HepG2 (cell line): ENCODE measurements around the gene THSD8. TPM values are rescaled to one million over a fixed set of nuclear protein-coding genes. Genes with fewer than 3 reads are reported as not detected.

ENCODE experiments used
- CEBPB ChIP-seq: IDR thresholded peaks from 2 replicates; pipeline ENCODE4 v1.6.1; 2011; ENCODE audit warnings: low read depth, low read length, improper control_type of control experiment, borderline replicate concordance
- CHD2 ChIP-seq: IDR thresholded peaks from 2 replicates; pipeline ENCODE4 v1.6.1; 2011; ENCODE audit warnings: low read depth, low read length, improper control_type of control experiment
- CREB1 ChIP-seq, 2 experiments: fragments of 450-650 bp in 1 of 2; IDR thresholded peaks; 2 replicates each; pipeline ENCODE4 v1.6.1; 2016 to 2017; ENCODE audit warnings: control low read depth in 1 of 2, mild to moderate bottlenecking in 1 of 2, missing compliant biosample characterization in 1 of 2, missing genetic modification characterization in 1 of 2
- DMTF1 ChIP-seq: sonication (generic); formaldehyde crosslinking; IDR thresholded peaks from 2 replicates; pipeline ENCODE4 v1.4.0; 2020; ENCODE audit warnings: mild to moderate bottlenecking, missing genetic modification reagents
- ETS1 ChIP-seq: sonication (generic); formaldehyde crosslinking; IDR thresholded peaks from 2 replicates; pipeline ENCODE4 v1.4.0; 2020; ENCODE audit warnings: missing genetic modification reagents
- HDAC2 ChIP-seq: sonication (generic); formaldehyde crosslinking; IDR thresholded peaks from 2 replicates; pipeline ENCODE4 v1.4.0; 2020; ENCODE audit warnings: missing genetic modification reagents
- IRF2 ChIP-seq: IDR thresholded peaks from 2 replicates; pipeline ENCODE4 v1.6.1; 2018; ENCODE audit warnings: missing genetic modification reagents, missing compliant biosample characterization
- IRX3 ChIP-seq: sonication (generic); formaldehyde crosslinking; IDR thresholded peaks from 2 replicates; pipeline ENCODE4 v1.8.1; 2023; ENCODE audit warnings: mild to moderate bottlenecking, low read depth, missing genetic modification reagents, borderline replicate concordance
- ISL2 ChIP-seq: sonication (generic); formaldehyde crosslinking; IDR thresholded peaks from 2 replicates; pipeline ENCODE4 v1.5.0; 2020; ENCODE audit warnings: missing genetic modification reagents
- MEIS2 ChIP-seq: sonication (generic); formaldehyde crosslinking; IDR thresholded peaks from 2 replicates; pipeline ENCODE4 v1.9.0; 2021; ENCODE audit warnings: mild to moderate bottlenecking, missing genetic modification reagents
- NFATC3 ChIP-seq: sonication (generic); formaldehyde crosslinking; IDR thresholded peaks from 2 replicates; pipeline ENCODE4 v1.5.1; 2020; ENCODE audit warnings: mild to moderate bottlenecking, missing genetic modification reagents
- PITX1 ChIP-seq: sonication (generic); formaldehyde crosslinking; IDR thresholded peaks from 2 replicates; pipeline ENCODE4 v1.5.1; 2020; ENCODE audit warnings: mild to moderate bottlenecking, missing genetic modification reagents
- PRDM4 ChIP-seq: sonication (generic); formaldehyde crosslinking; IDR thresholded peaks from 2 replicates; pipeline ENCODE4 v1.9.0; 2021; ENCODE audit warnings: missing genetic modification reagents, borderline replicate concordance
- UBTF ChIP-seq: sonication (generic); formaldehyde crosslinking; IDR thresholded peaks from 2 replicates; pipeline ENCODE4 v1.4.0; 2020; ENCODE audit warnings: mild to moderate bottlenecking, missing genetic modification reagents
- XBP1 ChIP-seq: sonication (generic); formaldehyde crosslinking; IDR thresholded peaks from 2 replicates; pipeline ENCODE4 v1.5.0; 2020; ENCODE audit warnings: missing genetic modification reagents
- ZNF124 ChIP-seq: sonication (generic); formaldehyde crosslinking; IDR thresholded peaks from 2 replicates; pipeline ENCODE4 v1.4.0; 2020; ENCODE audit warnings: missing genetic modification reagents
- ZNF253 ChIP-seq: sonication (generic); formaldehyde crosslinking; IDR thresholded peaks from 2 replicates; pipeline ENCODE4 v1.8.0; 2022; ENCODE audit warnings: mild to moderate bottlenecking, missing genetic modification reagents, borderline replicate concordance
- ZNF496 ChIP-seq: sonication (generic); formaldehyde crosslinking; IDR thresholded peaks from 2 replicates; pipeline ENCODE4 v1.8.1; 2023; ENCODE audit warnings: mild to moderate bottlenecking, moderate library complexity, missing genetic modification reagents; ENCODE audit not compliant: insufficient replicate concordance
- ZNF605 ChIP-seq: sonication (generic); formaldehyde crosslinking; IDR thresholded peaks from 2 replicates; pipeline ENCODE4 v1.8.0; 2022; ENCODE audit warnings: mild to moderate bottlenecking, missing genetic modification reagents
- ZNF607 ChIP-seq: sonication (generic); formaldehyde crosslinking; IDR thresholded peaks from 2 replicates; pipeline ENCODE4 v1.5.1; 2020; ENCODE audit warnings: missing genetic modification reagents, mild to moderate bottlenecking, borderline replicate concordance
- ZNF746 ChIP-seq: sonication (generic); formaldehyde crosslinking; IDR thresholded peaks from 2 replicates; pipeline ENCODE4 v1.8.0; 2022; ENCODE audit warnings: mild to moderate bottlenecking, missing genetic modification reagents
- ZSCAN31 ChIP-seq: sonication (generic); formaldehyde crosslinking; IDR thresholded peaks from 2 replicates; pipeline ENCODE4 v1.5.0; 2020; ENCODE audit warnings: low read depth, mild to moderate bottlenecking, missing genetic modification reagents
- polyA plus RNA-seq, 8 experiments: library from polyadenylated mRNA; depleted of rRNA in 3 of 8; stranded (reverse) in 7 of 8; unstranded in 1 of 8; fragments of >200 nt; fragmentation: Illumina TruSeq in 4 of 8; extraction: Trizol in 4 of 8; gene quantifications; 2 replicates each; pipeline versions ENCODE4 v1.2.1 to v1.2.3, GENCODE V29; 2011 to 2016; ENCODE audit warnings: low read depth in 4 of 8, missing spikeins in 1 of 8, mixed read lengths in 1 of 8; ENCODE audit not compliant: insufficient read depth in 1 of 8
- total RNA-seq, 5 experiments: library from RNA; depleted of rRNA; stranded (reverse); fragments of >200 nt; fragmentation: Illumina TruSeq; extraction: Trizol; gene quantifications; 2 replicates each; pipeline ENCODE4 v1.2.3, GENCODE V29; 2016; ENCODE audit warnings: low read depth in 1 of 5

The THSD8 gene
- total and polyA plus RNA-seq, 2 of the 13 experiments (the other 11 are each of a cell fraction or from before 2014, with no cell fraction given): 4.8 to 14.9 TPM

GRCh38 chr19:12789904-12790619 is 11.8 kb upstream of the THSD8 start (continued):
- peak; percentile 53; the same call in 1 of the 2 replicates for TF ChIP-seq NFATC3 (CRISPR knock-in tag)
- no peak; the same call in 1 of the 2 replicates for TF ChIP-seq IRF2 (CRISPR knock-in tag)
- TF ChIP-seq ZNF124 (CRISPR knock-in tag): no peak
- TF ChIP-seq HDAC2 (CRISPR knock-in tag): peak; percentile 47; the same call in 1 of the 2 replicates
- no peak for TF ChIP-seq ZNF496
- TF ChIP-seq XBP1 (CRISPR knock-in tag): no peak
- peak; percentile 10; the same call in 1 of the 2 replicates for TF ChIP-seq PITX1 (CRISPR knock-in tag)
- TF ChIP-seq UBTF: peak; percentile 75
- TF ChIP-seq ZNF607 (CRISPR knock-in tag): no peak
- TF ChIP-seq ZNF746 (CRISPR knock-in tag): peak; percentile 11; the same call in 1 of the 2 replicates
- TF ChIP-seq ISL2 (CRISPR knock-in tag): peak; percentile 29; the same call in 1 of the 2 replicates
- no peak for TF ChIP-seq ZSCAN31 (CRISPR knock-in tag)
- no peak for TF ChIP-seq DMTF1
- TF ChIP-seq MEIS2 (CRISPR knock-in tag): no peak
- no peak for TF ChIP-seq CHD2
- TF ChIP-seq CREB1 (IDR thresholded peaks at IDR 0.05): no peak
- no peak for TF ChIP-seq CREB1 (CRISPR knock-in tag; IDR thresholded peaks at IDR 0.05)
- TF ChIP-seq IRX3: no peak
- no peak for TF ChIP-seq PRDM4 (CRISPR knock-in tag)
- TF ChIP-seq ZNF605 (CRISPR knock-in tag): peak; percentile 34; the same call in 1 of the 2 replicates
- peak; percentile 78; the same call in 1 of the 2 replicates for TF ChIP-seq CEBPB
- peak; percentile 21; the same call in 1 of the 2 replicates for TF ChIP-seq ZNF253 (CRISPR knock-in tag)
- TF ChIP-seq ETS1 (CRISPR knock-in tag): no peak
